ENCODE data around the gene PLCL1. TPM values are rescaled to one million over a fixed set of nuclear protein-coding genes. Genes with fewer than 3 reads are reported as not detected.

PLCL1 gene
- 0.07 TPM for total RNA-seq (2021; ENCODE audit: unreplicated experiment)
- not detected in 2 replicates for polyA plus RNA-seq (2012)
- Bru-seq, nascent RNA: percentile 10 among the genes with signal in this experiment
- BruChase-seq, experiment 1, labeled RNA remaining after a 6-hour chase: percentile 11 among the genes with signal in this experiment
- BruChase-seq, experiment 2, labeled RNA remaining after a 2-hour chase: percentile 15 among the genes with signal in this experiment
- long read RNA-seq: 0 reads

GRCh38 chr2:197804049-197804757 is at the start of gene PLCL1:
Gene PLCL1 (plus strand): TSS chr2:197804593.
- Histone ChIP-seq H3K4me2 (ENCODE audit: low read length) (peak within 1 kb of the TSS; percentile 75), H3K4me3 (replicated peaks in 1 of 2; ENCODE audit: low read depth in 1 of 2, low read length in 2 of 2) (peak within 1 kb of the TSS; percentile 19 to 26), H3K36me3 (ENCODE audit: control insufficient read depth in 1 of 2, insufficient read depth in 2 of 2, low read length in 2 of 2) (no peaks in the 10 kb centered on the region), H3K27ac (ENCODE audit: low read depth, low read length) (no peak within 1 kb of the TSS), H3K27me3 (ENCODE audit: insufficient read depth, low read length) (peaks cover 34% of the 10 kb centered on the region; the same call in 1 of the 2 replicates), H3K4me1 (ENCODE audit: control insufficient read depth in 1 of 2, insufficient read depth in 2 of 2, low read length in 2 of 2) (peaks cover 0 to 5% of the 10 kb centered on the region in 2 experiments; a peak in 1 of 4 replicates), H3K79me2 (ENCODE audit: insufficient read depth, low read length) (no peaks in the 10 kb centered on the region), H3K9me3 (ENCODE audit: control insufficient read depth in 1 of 2, insufficient read depth in 1 of 2, low read depth in 1 of 2, low read length in 2 of 2) (no peaks in the 10 kb centered on the region), H3K9ac (ENCODE audit: low read length) (no peak within 1 kb of the TSS), H2AFZ (ENCODE audit: low read depth, low read length, poor library complexity, severe bottlenecking) (no peak within 1 kb of the TSS), H4K20me1 (ENCODE audit: insufficient read depth) (no peaks in the 10 kb centered on the region), H3K9me2 (ENCODE audit: insufficient read depth) (no peaks in the 10 kb centered on the region)
- peak; percentile 68 for DNase-seq (ENCODE audit: low read depth, low spot score)
- intact Hi-C loops (cut with micrococcal nuclease): no loop called here
- ChIA-PET POLR2A (no interaction called here), RAD21 (ENCODE audit: low non-redundant PET in 1 of 2, low total read pairs in 2 of 2, uncharacterized antibody in 2 of 2, unreplicated experiment in 2 of 2) (interaction anchor here in 1 of 2 experiments (0.6 kb wide), 1 partner anchor 323 kb away, joined by 6 read pairs; no protein-coding TSS in a partner anchor), CTCF (interaction anchor here (1.0 to 1.6 kb wide), 2 partner anchors 323 to 493 kb away, joined by 5 to 9 read pairs; no protein-coding TSS in a partner anchor)
- BruUV-seq (replicated peaks): no TSS peak
- TF ChIP-seq, protein P1, sequence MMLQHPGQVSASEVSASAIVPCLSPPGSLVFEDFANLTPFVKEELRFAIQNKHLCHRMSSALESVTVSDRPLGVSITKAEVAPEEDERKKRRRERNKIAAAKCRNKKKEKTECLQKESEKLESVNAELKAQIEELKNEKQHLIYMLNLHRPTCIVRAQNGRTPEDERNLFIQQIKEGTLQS (IDR thresholded peaks at IDR 0.05): no peak
- TF ChIP-seq EZH2phosphoT487 (IDR thresholded peaks at IDR 0.05; ENCODE audit: borderline replicate concordance): 0 out of 2 replicates have a peak, but pooled peaks have one; percentile 47
- no peak for TF ChIP-seq POLR2AphosphoS5 (IDR thresholded peaks at IDR 0.05; ENCODE audit: low read depth, low read length)
- TF ChIP-seq ZNF274 (IDR thresholded peaks at IDR 0.05; ENCODE audit: low read depth, low read length): no peak
- TF ChIP-seq ZBTB33 (IDR thresholded peaks at IDR 0.05; ENCODE audit: extremely low read depth, insufficient replicate concordance, low read length): no peak
- TF ChIP-seq SIN3A (IDR thresholded peaks at IDR 0.05; ENCODE audit: low read depth): peak; percentile 33; the same call in 1 of the 2 replicates
- no peak for TF ChIP-seq ZFX (IDR thresholded peaks at IDR 0.05)
- no peak for TF ChIP-seq RAD21 (IDR thresholded peaks at IDR 0.05; ENCODE audit: low read depth)
- TF ChIP-seq EGR1 (IDR thresholded peaks at IDR 0.05; ENCODE audit: low read depth): no peak
- no peak for TF ChIP-seq FOSL1 (IDR thresholded peaks at IDR 0.05; ENCODE audit: low read depth)
- no peak for TF ChIP-seq SRF (IDR thresholded peaks at IDR 0.05; ENCODE audit: low read depth)
- 0 out of 2 replicates have a peak, but pooled peaks have one; percentile 78 for TF ChIP-seq EZH2 (IDR thresholded peaks at IDR 0.05)
- peak; percentile 77 for TF ChIP-seq SP1 (IDR thresholded peaks at IDR 0.05; ENCODE audit: low read depth)
- TF ChIP-seq JUND (IDR thresholded peaks at IDR 0.05): no peak
- no peak for TF ChIP-seq POLR2A (IDR thresholded peaks at IDR 0.05; ENCODE audit: borderline replicate concordance, extremely low read depth, insufficient read depth, insufficient read length)
- ATAC-seq: peak; percentile 98

All from HCT116 (cell line).